ENCODE results near the gene NAGLU.
"Not testable (repeated sequence)": the region's sequence is repeated elsewhere in the genome, so short reads cannot be mapped to it uniquely, and the experiment has no call there.

NAGLU gene

DNA sequence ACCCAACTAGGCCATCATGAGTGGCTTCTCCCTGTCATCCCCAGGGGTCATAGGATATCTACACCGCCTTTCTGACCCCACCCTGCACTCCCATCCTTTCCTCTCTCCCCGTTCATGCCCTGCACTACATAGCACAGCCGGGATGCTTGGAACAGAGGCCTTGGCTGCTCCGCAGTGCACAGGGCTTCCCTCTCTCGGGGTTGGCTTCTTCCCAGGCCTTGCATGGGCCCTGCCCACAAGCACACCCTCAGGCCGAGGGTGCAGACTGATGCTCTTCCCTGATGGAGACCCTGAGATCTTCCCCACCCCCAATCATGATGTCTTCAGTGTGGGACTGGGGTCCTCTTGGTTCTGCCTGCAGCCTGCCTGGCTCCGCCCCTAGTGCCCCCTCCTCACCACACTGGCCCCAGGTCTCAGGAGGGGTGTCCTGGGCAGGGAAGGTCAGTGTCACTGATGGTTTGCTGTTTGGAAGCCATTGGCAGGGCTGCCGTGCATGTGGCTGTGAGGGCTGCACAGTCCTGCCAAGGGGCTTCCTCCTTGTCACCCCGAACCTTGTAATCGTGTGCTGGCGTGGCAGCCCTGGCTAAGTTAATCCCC lies 14.3 kb upstream of the NAGLU start:
- DNase-seq: no peak

GRCh38 chr17:42522263-42522790 lies 13.7 kb upstream of the NAGLU start:
- DNase-seq: no peak

- DNase-seq: no peak
Measured at GRCh38 chr17:42522798-42523278, 13.2 kb upstream of the NAGLU start.

DNA sequence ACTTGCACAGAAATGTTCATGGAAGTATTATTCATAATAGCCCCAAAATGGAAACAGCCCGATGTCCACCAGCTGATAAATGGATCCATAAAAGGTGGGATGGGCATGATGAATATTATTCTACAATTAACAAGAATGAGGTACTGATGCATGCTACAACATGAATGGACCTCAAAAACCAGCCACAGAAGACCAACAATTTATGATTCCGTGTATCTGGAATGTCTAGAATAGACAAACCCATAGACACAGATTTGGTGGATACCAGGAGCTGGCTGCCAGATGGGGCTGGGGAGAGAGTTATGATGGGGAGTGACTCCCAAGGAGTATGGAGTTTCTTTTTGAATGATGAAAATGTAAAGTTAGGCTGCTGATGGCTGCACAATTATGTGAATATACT lies 10.8 kb upstream of the NAGLU start:
- DNase-seq: no peak

GRCh38 chr17:42526031-42526444 lies 10.0 kb upstream of the NAGLU start:
- no peak for DNase-seq

- no peak for DNase-seq
Measured at GRCh38 chr17:42527932-42528331, 8.1 kb upstream of the NAGLU start.

DNA sequence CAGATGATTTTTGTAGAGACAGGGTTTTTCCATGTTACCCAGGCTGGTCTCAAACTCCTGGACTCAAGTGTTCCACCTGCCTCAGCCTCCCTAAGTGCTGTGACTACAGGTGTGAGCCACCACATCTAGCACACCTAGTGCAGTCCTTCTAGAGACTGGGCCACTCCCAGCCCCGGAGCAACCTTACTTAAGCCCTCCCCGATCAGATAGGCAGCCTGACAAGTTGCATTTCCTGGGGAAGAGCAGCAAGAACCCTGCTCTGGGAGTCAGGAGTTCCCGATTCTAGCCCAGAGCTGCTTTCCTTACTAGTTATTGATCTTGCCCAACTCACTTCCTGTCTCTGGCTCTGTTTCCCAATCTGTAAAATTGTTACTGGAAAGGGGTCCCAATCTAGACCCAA lies 7.0 kb upstream of the NAGLU start:
- no peak for DNase-seq

DNA sequence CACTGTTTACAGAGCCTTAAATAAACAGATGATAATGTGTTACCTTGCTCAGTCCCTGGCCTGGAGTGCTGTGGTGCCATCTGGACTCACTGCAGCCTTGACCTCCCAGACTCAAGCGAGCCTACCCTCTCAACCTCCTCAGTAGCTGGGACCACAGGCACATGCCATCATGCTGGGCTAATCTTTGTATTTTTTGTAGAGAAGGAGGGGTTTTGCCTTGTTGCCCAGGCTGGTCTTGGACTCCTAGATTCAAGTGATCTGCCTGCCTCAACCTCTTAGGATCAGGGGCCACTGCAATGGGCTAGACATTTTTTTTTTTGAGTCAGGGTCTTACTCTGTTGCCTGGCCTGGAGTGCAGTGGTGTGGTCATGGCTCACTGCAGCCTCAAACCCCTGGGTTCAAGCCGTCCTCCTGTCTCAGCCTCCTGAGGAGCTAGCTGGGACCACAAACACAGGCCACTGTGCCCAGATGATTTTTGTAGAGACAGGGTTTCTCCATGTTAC lies 5.0 kb upstream of the NAGLU start:
- DNase-seq: no peak

DNA sequence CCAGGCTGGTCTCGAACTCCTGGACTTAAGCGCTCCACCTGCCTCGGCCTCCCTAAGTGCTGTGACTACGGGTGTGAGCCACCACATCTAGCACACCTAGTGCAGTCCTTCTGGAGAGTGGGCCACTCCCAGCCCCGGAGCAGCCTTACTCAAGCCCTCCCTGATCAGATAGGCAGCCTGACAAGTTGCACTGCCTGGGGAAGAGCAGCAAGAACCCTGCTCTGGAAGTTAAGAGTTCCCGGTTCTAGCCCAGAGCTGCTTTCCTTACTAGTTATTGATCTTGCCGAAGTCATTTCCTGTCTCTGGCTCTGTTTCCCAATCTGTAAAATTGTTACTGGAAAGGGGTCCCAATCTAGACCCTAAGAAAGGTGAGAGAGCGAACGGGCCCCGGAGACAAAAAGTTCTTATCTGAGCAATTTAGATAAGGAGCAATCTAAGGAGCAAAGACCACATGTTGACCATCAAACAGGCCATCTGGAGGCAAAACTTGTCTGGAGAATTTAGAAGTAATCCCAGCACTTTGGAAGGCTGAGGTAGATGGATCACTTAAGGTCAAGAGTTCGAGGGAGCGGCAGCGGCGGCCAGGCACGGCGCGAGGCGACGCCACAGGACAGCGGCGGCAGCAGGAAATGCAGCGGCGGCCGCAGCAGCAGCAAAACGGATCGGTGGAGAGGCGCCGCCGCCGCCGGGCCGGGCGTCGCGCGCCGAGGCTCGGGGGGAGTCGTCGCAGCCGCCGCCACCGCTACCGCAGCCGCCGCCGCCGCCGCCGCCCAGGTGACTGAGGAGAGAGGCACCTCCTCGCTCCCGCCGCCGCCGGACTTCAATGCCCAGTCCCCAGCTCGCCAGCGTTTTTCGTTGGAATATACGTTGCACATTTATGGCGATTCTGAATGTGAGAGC lies 4.3 kb upstream of the NAGLU start:
- peak; percentile 51 to 58 for DNase-seq

- no peak for DNase-seq
Measured at GRCh38 chr17:42535155-42536047, 640 bp upstream of the NAGLU start.

GRCh38 chr17:42536372-42537155 lies 523 bp downstream of the NAGLU start:
- DNase-seq: peak; percentile 86 to 88

- DNase-seq: no peak
Measured at GRCh38 chr17:42537156-42537805, 1.2 kb downstream of the NAGLU start.

DNA sequence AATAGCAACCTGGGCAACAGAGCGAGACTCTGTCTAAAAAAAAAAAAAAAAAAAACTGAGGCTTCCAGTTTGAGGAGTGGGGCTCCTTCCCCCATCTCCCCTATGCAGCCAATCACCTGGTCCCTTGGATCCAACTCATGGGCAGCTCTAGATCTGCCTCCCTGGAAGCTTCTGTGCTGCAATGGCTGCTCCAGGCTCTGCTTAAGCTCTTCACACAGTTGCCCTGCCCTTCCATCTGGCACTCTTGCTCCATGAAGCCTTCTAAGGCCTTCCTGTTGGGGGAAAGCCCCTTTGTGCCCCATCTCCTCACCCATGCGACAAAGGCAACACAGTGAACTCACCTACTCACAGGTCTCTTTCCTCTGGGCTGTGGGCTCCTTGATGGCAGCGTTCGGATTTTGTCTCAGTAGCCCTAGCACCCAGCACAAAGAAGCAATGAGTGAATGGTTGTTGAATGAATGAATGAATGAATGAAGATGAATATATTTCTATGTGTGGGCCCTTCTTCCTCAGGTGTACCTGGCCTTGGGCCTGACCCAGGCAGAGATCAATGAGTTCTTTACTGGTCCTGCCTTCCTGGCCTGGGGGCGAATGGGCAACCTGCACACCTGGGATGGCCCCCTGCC lies 1.9 kb downstream of the NAGLU start:
- DNase-seq: no peak

GRCh38 chr17:42538482-42538881 lies 2.4 kb downstream of the NAGLU start:
- DNase-seq: no peak

GRCh38 chr17:42540558-42540957 lies 4.5 kb downstream of the NAGLU start:
- DNase-seq: not testable (repeated sequence)

GRCh38 chr17:42541041-42541833 lies 5.2 kb downstream of the NAGLU start:
- no peak for DNase-seq

DNA sequence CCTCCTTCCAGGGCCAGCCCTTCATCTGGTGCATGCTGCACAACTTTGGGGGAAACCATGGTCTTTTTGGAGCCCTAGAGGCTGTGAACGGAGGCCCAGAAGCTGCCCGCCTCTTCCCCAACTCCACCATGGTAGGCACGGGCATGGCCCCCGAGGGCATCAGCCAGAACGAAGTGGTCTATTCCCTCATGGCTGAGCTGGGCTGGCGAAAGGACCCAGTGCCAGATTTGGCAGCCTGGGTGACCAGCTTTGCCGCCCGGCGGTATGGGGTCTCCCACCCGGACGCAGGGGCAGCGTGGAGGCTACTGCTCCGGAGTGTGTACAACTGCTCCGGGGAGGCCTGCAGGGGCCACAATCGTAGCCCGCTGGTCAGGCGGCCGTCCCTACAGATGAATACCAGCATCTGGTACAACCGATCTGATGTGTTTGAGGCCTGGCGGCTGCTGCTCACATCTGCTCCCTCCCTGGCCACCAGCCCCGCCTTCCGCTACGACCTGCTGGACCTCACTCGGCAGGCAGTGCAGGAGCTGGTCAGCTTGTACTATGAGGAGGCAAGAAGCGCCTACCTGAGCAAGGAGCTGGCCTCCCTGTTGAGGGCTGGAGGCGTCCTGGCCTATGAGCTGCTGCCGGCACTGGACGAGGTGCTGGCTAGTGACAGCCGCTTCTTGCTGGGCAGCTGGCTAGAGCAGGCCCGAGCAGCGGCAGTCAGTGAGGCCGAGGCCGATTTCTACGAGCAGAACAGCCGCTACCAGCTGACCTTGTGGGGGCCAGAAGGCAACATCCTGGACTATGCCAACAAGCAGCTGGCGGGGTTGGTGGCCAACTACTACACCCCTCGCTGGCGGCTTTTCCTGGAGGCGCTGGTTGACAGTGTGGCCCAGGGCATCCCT lies 7.4 kb downstream of the NAGLU start:
- no peak for DNase-seq

DNA sequence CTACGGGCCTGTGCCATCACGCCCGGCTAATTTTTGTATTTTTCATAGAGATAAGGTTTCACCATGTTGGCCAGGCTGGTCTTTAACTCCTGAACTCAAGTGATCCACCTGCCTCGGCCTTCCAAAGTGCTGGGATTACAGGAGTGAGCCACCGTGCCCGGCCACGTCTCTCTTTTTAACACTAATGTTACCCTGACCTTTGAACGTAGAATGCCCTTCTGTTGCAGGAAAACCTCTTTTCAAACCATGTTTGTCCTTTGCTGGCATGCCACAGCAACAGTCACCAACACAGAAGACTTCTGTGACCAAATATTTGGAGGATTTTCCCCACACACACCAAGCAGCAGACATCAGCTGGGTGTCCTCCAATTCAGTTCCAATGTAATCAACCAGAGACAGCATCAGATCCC lies 8.8 kb downstream of the NAGLU start:
- no peak for DNase-seq
